SU-DHL-6 (cell line): ENCODE results near the gene LAPTM4A.

Source experiments
- H2AFZ ChIP-seq: fragments of 200-600 bp; sonication (generic); 2 replicates; pipeline ENCODE4 v1.6.1; 2014; ENCODE audit warnings: low read depth, mild to moderate bottlenecking, moderate library complexity, mixed read lengths, antibody characterized with exemption, low read length; ENCODE audit not compliant: severe bottlenecking
- H3F3A ChIP-seq: fragments of 200-600 bp; shearing (Covaris generic); 2 replicates; pipeline ENCODE4 v1.6.0; 2016; ENCODE audit warnings: antibody characterized with exemption, mild to moderate bottlenecking; ENCODE audit not compliant: insufficient read depth
- H3K27ac ChIP-seq: fragments of 200-600 bp; sonication (generic); 2 replicates; pipeline ENCODE4 v1.5.1; 2016; ENCODE audit warnings: low read depth, mild to moderate bottlenecking, low read length, moderate library complexity, mixed read lengths
- H3K27me3 ChIP-seq: fragments of 200-600 bp; sonication (generic), shearing (Covaris generic); 2 replicates; pipeline ENCODE4 v1.6.0; 2014; ENCODE audit warnings: mild to moderate bottlenecking, low read length
- H3K36me3 ChIP-seq: fragments of 200-600 bp; sonication (generic); 2 replicates; pipeline ENCODE4 v1.6.1; 2014; ENCODE audit warnings: mild to moderate bottlenecking, low read length, mixed read lengths
- H3K4me2 ChIP-seq: fragments of 300-600, 200-600 bp; shearing (Covaris generic), sonication (generic); 2 replicates; pipeline ENCODE4 v1.6.0; 2014; ENCODE audit warnings: low read length, low read depth, mild to moderate bottlenecking; ENCODE audit not compliant: poor library complexity, severe bottlenecking
- H3K4me3 ChIP-seq: fragments of 200-600 bp; sonication (generic); 2 replicates; pipeline ENCODE4 v1.5.1; 2014; ENCODE audit warnings: antibody characterized with exemption, low read length, mild to moderate bottlenecking, mixed read lengths; ENCODE audit not compliant: insufficient read depth, poor library complexity, severe bottlenecking
- H3K79me2 ChIP-seq: fragments of 200-600 bp; sonication (generic); 2 replicates; pipeline ENCODE4 v1.6.1; 2014; ENCODE audit warnings: mild to moderate bottlenecking, low read length, moderate library complexity; ENCODE audit not compliant: insufficient read depth
- H3K9ac ChIP-seq: fragments of 200-600 bp; sonication (generic); 2 replicates; pipeline ENCODE4 v1.7.0; 2014; ENCODE audit warnings: mild to moderate bottlenecking, low read length
- H3K9me2 ChIP-seq: fragments of 200-600 bp; sonication (generic); replicated peaks from 2 replicates; pipeline ENCODE4 v1.6.1; 2014; ENCODE audit warnings: low read length; ENCODE audit not compliant: insufficient read depth
- H3K9me3 ChIP-seq: fragments of 200-600 bp; sonication (generic); 2 replicates; pipeline ENCODE4 v1.6.1; 2014; ENCODE audit warnings: low read length, mixed read lengths; ENCODE audit not compliant: insufficient read depth
- H4K20me1 ChIP-seq: fragments of 200-600 bp; sonication (generic); 2 replicates; pipeline ENCODE4 v1.6.1; 2014; ENCODE audit warnings: low read depth, mild to moderate bottlenecking, antibody characterized with exemption, low read length, moderate library complexity, mixed read lengths
- EZH2phosphoT487 ChIP-seq: fragments of 200-600 bp; sonication (generic), shearing (Covaris generic); conservative IDR thresholded peaks from 2 replicates; pipeline ENCODE4 v1.6.1; 2018; ENCODE audit warnings: mild to moderate bottlenecking, antibody characterized with exemption, low read length, moderate library complexity, mixed read lengths
- TF ChIP-seq, protein P1 (sequence below): fragments of 200-600 bp; sonication (generic); IDR thresholded peaks from one replicate; pipeline ENCODE4 v1.5.1; 2017; ENCODE audit warnings: antibody characterized with exemption, mild to moderate bottlenecking, low read length, moderate library complexity; ENCODE audit not compliant: insufficient read depth, poor library complexity, severe bottlenecking

Gene LAPTM4A

DNA sequence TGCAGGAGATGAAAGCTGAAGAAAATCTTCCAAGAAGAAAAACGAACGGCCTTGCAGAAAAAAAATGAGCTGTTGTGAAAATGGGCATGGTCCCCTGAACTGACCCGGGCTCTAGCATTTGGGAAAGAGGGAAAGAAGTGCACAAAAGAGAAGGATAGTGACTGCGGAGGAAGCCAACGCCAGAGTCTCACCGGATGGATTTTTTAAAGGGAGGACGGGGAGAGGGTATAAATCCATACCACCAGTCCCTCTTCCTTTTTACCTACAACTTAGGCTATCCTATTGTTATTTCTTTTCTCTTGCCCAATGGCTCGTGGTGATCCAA lies 62.1 kb downstream of the LAPTM4A start:
- Histone ChIP-seq H3F3A (no peaks in the 10 kb centered on the region), H3K9me3 (no peaks in the 10 kb centered on the region), H3K27ac (no peak overlapping the region), H2AFZ (peak overlapping the region; percentile 93), H4K20me1 (no peaks in the 10 kb centered on the region), H3K4me3 (peak overlapping the region; percentile 63), H3K9me2 (no peaks in the 10 kb centered on the region), H3K36me3 (no peaks in the 10 kb centered on the region), H3K27me3 (no peaks in the 10 kb centered on the region), H3K79me2 (no peaks in the 10 kb centered on the region), H3K4me2 (peak overlapping the region; percentile 58), H3K9ac (peak overlapping the region; percentile 47)
- TF ChIP-seq EZH2phosphoT487 = no peak
- TF ChIP-seq, protein P1, sequence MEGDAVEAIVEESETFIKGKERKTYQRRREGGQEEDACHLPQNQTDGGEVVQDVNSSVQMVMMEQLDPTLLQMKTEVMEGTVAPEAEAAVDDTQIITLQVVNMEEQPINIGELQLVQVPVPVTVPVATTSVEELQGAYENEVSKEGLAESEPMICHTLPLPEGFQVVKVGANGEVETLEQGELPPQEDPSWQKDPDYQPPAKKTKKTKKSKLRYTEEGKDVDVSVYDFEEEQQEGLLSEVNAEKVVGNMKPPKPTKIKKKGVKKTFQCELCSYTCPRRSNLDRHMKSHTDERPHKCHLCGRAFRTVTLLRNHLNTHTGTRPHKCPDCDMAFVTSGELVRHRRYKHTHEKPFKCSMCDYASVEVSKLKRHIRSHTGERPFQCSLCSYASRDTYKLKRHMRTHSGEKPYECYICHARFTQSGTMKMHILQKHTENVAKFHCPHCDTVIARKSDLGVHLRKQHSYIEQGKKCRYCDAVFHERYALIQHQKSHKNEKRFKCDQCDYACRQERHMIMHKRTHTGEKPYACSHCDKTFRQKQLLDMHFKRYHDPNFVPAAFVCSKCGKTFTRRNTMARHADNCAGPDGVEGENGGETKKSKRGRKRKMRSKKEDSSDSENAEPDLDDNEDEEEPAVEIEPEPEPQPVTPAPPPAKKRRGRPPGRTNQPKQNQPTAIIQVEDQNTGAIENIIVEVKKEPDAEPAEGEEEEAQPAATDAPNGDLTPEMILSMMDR = no peak

DNA sequence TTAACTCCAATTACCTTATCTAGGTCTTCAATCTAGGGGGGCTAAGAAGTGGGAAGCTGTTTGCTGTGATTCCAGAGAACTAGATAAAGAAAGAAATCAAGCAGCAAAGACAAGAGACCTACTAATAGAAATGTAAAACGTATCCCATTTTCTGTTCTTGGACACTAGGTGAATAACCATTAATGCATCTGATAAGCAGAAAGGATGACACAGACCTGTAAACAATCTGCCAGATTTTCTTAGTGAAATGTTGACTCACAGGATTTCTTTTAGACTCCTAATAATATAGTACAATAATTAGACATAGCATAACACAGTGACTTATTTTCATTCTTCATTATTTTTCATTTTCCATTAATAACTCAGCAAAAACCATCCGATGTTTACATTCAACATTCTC lies 62.8 kb downstream of the LAPTM4A start:
- H3K27ac ChIP-seq = no peak overlapping the region
- no peaks in the 10 kb centered on the region for H3K36me3 ChIP-seq
- H3K4me2 ChIP-seq = peak overlapping the region; percentile 58
- no peak overlapping the region for H2AFZ ChIP-seq
- no peaks in the 10 kb centered on the region for H3F3A ChIP-seq
- H3K9me2 ChIP-seq = no peaks in the 10 kb centered on the region
- H3K9me3 ChIP-seq = no peaks in the 10 kb centered on the region
- no peaks in the 10 kb centered on the region for H3K27me3 ChIP-seq
- H3K9ac ChIP-seq = no peak overlapping the region
- H3K79me2 ChIP-seq = no peaks in the 10 kb centered on the region
- no peak for TF ChIP-seq EZH2phosphoT487
- TF ChIP-seq, protein P1 = no peak
- no peak overlapping the region for H3K4me3 ChIP-seq
- no peaks in the 10 kb centered on the region for H4K20me1 ChIP-seq

DNA sequence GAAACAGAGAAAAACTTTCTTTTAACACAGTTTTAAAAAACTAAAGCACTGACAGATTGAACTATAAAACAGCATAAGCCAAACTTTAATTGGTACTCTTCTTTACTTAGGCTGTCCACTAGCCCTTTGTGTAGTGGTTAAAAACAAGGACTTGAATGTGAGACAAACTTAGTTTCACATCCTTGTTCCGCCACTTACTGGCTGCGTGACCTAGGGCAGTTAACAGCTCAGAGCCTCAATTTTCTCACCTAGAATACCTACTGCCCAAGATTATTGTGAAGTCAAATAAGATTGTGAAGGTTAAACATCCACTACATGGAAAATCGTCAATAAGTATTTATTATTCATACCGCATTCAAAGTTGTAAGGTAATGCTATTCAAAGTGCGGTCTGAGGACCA lies 63.5 kb downstream of the LAPTM4A start:
- peak overlapping the region; percentile 58 for H3K4me2 ChIP-seq
- H3K9ac ChIP-seq = no peak overlapping the region
- no peaks in the 10 kb centered on the region for H4K20me1 ChIP-seq
- no peak overlapping the region for H2AFZ ChIP-seq
- no peaks in the 10 kb centered on the region for H3K9me2 ChIP-seq
- H3K9me3 ChIP-seq = no peaks in the 10 kb centered on the region
- TF ChIP-seq, protein P1 = no peak
- TF ChIP-seq EZH2phosphoT487 = no peak
- H3K27ac ChIP-seq = no peak overlapping the region
- H3K36me3 ChIP-seq = no peaks in the 10 kb centered on the region
- no peaks in the 10 kb centered on the region for H3F3A ChIP-seq
- no peaks in the 10 kb centered on the region for H3K27me3 ChIP-seq
- no peak overlapping the region for H3K4me3 ChIP-seq
- no peaks in the 10 kb centered on the region for H3K79me2 ChIP-seq
